ENCODE data around the gene FBP1. TPM values are rescaled to one million over a fixed set of nuclear protein-coding genes. Genes with fewer than 3 reads are reported as not detected.

FBP1 gene
- total RNA-seq, 1 donor from 2014 or later = 1.6 TPM

GRCh38 chr9:94679587-94679986 lies 40.3 kb upstream of the FBP1 start:
- DNase-seq (ENCODE audit: low read depth) = no peak
- H3K4me3 ChIP-seq (ENCODE audit: low read depth, low read length) = no peak overlapping the region
- no peak for TF ChIP-seq CTCF (conservative IDR thresholded peaks at IDR 0.05; ENCODE audit: low read depth, low read length)

- no peak for TF ChIP-seq CTCF (conservative IDR thresholded peaks at IDR 0.05; ENCODE audit: low read depth, low read length)
- DNase-seq (ENCODE audit: low read depth) = no peak
- H3K4me3 ChIP-seq (ENCODE audit: low read depth, low read length) = no peak overlapping the region
These were observed 38.6 kb upstream of the FBP1 start for GRCh38 chr9:94677929-94678328.

- no peak overlapping the region for H3K4me3 ChIP-seq (ENCODE audit: low read depth, low read length)
- no peak for DNase-seq (ENCODE audit: low read depth)
- no peak for TF ChIP-seq CTCF (conservative IDR thresholded peaks at IDR 0.05; ENCODE audit: low read depth, low read length)
These were observed 37.3 kb upstream of the FBP1 start for GRCh38 chr9:94676446-94677131.

- DNase-seq (ENCODE audit: low read depth) = no peak
- TF ChIP-seq CTCF (conservative IDR thresholded peaks at IDR 0.05; ENCODE audit: low read depth, low read length) = no peak
These were observed 35.9 kb upstream of the FBP1 start for GRCh38 chr9:94675008-94675881.

GRCh38 chr9:94672811-94673487 lies 33.6 kb upstream of the FBP1 start:
- H3K4me3 ChIP-seq (ENCODE audit: low read depth, low read length) = no peak overlapping the region
- no peak for DNase-seq (ENCODE audit: low read depth)
- TF ChIP-seq CTCF (conservative IDR thresholded peaks at IDR 0.05; ENCODE audit: low read depth, low read length) = no peak

More at GRCh38 chr9:94675008-94675881, 35.9 kb upstream of the FBP1 start:
- H3K4me3 ChIP-seq (ENCODE audit: low read depth, low read length) = no peak overlapping the region

GRCh38 chr9:94668928-94669729 lies 29.8 kb upstream of the FBP1 start:
- TF ChIP-seq CTCF (conservative IDR thresholded peaks at IDR 0.05; ENCODE audit: low read depth, low read length) = peak; percentile 95
- no peak overlapping the region for H3K4me3 ChIP-seq (ENCODE audit: low read depth, low read length)
- DNase-seq (ENCODE audit: low read depth) = no peak

All from epithelial cell of proximal tubule (primary cell).